Measurements from ENCODE around the gene PABPN1L.

PABPN1L gene

GRCh38 chr16:88866151-88866920 is at the start of gene PABPN1L:
Gene PABPN1L (minus strand): TSS chr16:88866660. CDS start chr16:88866606, 54 bp downstream.
- DNase-seq: no peak

GRCh38 chr16:88915639-88916327 is 49.3 kb upstream of the PABPN1L start:
- no peak for DNase-seq

GRCh38 chr16:88914750-88915368 is 48.4 kb upstream of the PABPN1L start:
- DNase-seq: no peak

GRCh38 chr16:88913870-88914269 is 47.4 kb upstream of the PABPN1L start:
- no peak for DNase-seq

GRCh38 chr16:88913001-88913612 is 46.6 kb upstream of the PABPN1L start:
- no peak for DNase-seq

GRCh38 chr16:88912556-88912955 is 46.1 kb upstream of the PABPN1L start:
- DNase-seq: no peak

- DNase-seq: no peak
These were observed 45.5 kb upstream of the PABPN1L start for GRCh38 chr16:88911946-88912310.

GRCh38 chr16:88911136-88911945 is 44.9 kb upstream of the PABPN1L start:
- no peak for DNase-seq

- no peak for DNase-seq
These were observed 44.0 kb upstream of the PABPN1L start for GRCh38 chr16:88910284-88911135.

GRCh38 chr16:88909431-88910210 is 43.2 kb upstream of the PABPN1L start:
- no peak for DNase-seq

- DNase-seq: no peak
These were observed 41.8 kb upstream of the PABPN1L start for GRCh38 chr16:88908307-88908706.

- no peak for DNase-seq
These were observed 41.3 kb upstream of the PABPN1L start for GRCh38 chr16:88907768-88908167.

GRCh38 chr16:88906535-88907105 is 40.2 kb upstream of the PABPN1L start:
- DNase-seq: no peak

- no peak for DNase-seq
These were observed 39.6 kb upstream of the PABPN1L start for GRCh38 chr16:88906020-88906419.

GRCh38 chr16:88905563-88905962 is 39.1 kb upstream of the PABPN1L start:
- no peak for DNase-seq

- DNase-seq: no peak
These were observed 38.4 kb upstream of the PABPN1L start for GRCh38 chr16:88904676-88905365.

- no peak for DNase-seq
These were observed 36.8 kb upstream of the PABPN1L start for GRCh38 chr16:88903267-88903666.

- DNase-seq: no peak
These were observed 36.3 kb upstream of the PABPN1L start for GRCh38 chr16:88902744-88903143.

GRCh38 chr16:88901718-88902337 is 35.4 kb upstream of the PABPN1L start:
- no peak for DNase-seq

All from activated CD4-positive, alpha-beta T cell treated with anti-CD3 and anti-CD28 coated beads, Interleukin-2, amount 50 U/mL, for 4 hours (primary cell).